MM.1S (cell line): ENCODE measurements around the gene CCBE1.
A peak's percentile ranks its signal among the peaks of the same experiment; 100 is the strongest.

Experiments
- DNase-seq: peaks from one replicate; pipeline ENCODE4 v3.0.0-alpha.2; 2015
- H2AFZ ChIP-seq: fragments of 300-600 bp; sonication (generic); 2 replicates; pipeline ENCODE4 v1.6.0; 2016; ENCODE audit warnings: antibody characterized with exemption, low read length
- H3F3A ChIP-seq: fragments of 300-600 bp; sonication (generic); 2 replicates; pipeline ENCODE4 v1.6.1; 2016; ENCODE audit warnings: mild to moderate bottlenecking, antibody characterized with exemption, low read length, moderate library complexity, mixed read lengths; ENCODE audit not compliant: insufficient read depth
- H3K27ac ChIP-seq: fragments of 300-600 bp; sonication (generic); 2 replicates; pipeline ENCODE4 v1.5.1; 2016; ENCODE audit warnings: mild to moderate bottlenecking, low read length
- H3K27me3 ChIP-seq: fragments of 300-600 bp; sonication (generic); replicated peaks from 2 replicates; pipeline ENCODE4 v1.6.0; 2016; ENCODE audit warnings: low read length; ENCODE audit not compliant: insufficient read depth
- H3K36me3 ChIP-seq: fragments of 300-600 bp; sonication (generic); replicated peaks from 2 replicates; pipeline ENCODE4 v1.6.1; 2016; ENCODE audit warnings: mild to moderate bottlenecking, low read length, mixed read lengths; ENCODE audit not compliant: insufficient read depth
- H3K4me1 ChIP-seq: fragments of 300-600 bp; sonication (generic); 2 replicates; pipeline ENCODE4 v1.6.1; 2016; ENCODE audit warnings: low read length, mixed read lengths
- H3K4me2 ChIP-seq: fragments of 300-600 bp; sonication (generic); 2 replicates; pipeline ENCODE4 v1.6.0; 2016; ENCODE audit warnings: low read depth, low read length
- H3K4me3 ChIP-seq: fragments of 300-600 bp; sonication (generic); 2 replicates; pipeline ENCODE4 v1.5.1; 2016; ENCODE audit warnings: low read length, mixed read lengths
- H3K79me2 ChIP-seq: fragments of 300-600 bp; sonication (generic); 2 replicates; pipeline ENCODE4 v1.6.1; 2016; ENCODE audit warnings: mixed run types, low read length, mixed read lengths
- H3K9ac ChIP-seq: fragments of 300-600 bp; sonication (generic); 2 replicates; pipeline ENCODE4 v1.6.1; 2016; ENCODE audit warnings: low read length, mixed read lengths
- H3K9me2 ChIP-seq: fragments of 300-600 bp; sonication (generic); replicated peaks from 2 replicates; pipeline ENCODE4 v1.6.1; 2016; ENCODE audit warnings: mild to moderate bottlenecking, low read length, mixed read lengths; ENCODE audit not compliant: insufficient read depth
- H3K9me3 ChIP-seq: fragments of 300-600 bp; sonication (generic); replicated peaks from 2 replicates; pipeline ENCODE4 v1.6.1; 2016; ENCODE audit warnings: mild to moderate bottlenecking, low read length, mixed read lengths; ENCODE audit not compliant: insufficient read depth
- H4K20me1 ChIP-seq: fragments of 300-600 bp; sonication (generic); 2 replicates; pipeline ENCODE4 v1.6.1; 2016; ENCODE audit warnings: mild to moderate bottlenecking, low read length, moderate library complexity, mixed read lengths; ENCODE audit not compliant: insufficient read depth
- CTCF ChIP-seq: fragments of 300-600 bp; sonication (generic); IDR thresholded peaks from 2 replicates; pipeline ENCODE4 v1.5.1; 2016; ENCODE audit warnings: antibody characterized with exemption, low read length, mixed read lengths
- EZH2 ChIP-seq: fragments of 300-600 bp; sonication (generic); optimal IDR thresholded peaks from 2 replicates; pipeline ENCODE3; 2017; ENCODE audit warnings: low read depth, mild to moderate bottlenecking, antibody characterized with exemption, low read length, mixed read lengths
- EZH2phosphoT487 ChIP-seq: fragments of 300-600 bp; sonication (generic); IDR thresholded peaks from 2 replicates; pipeline ENCODE4 v1.6.1; 2018; ENCODE audit warnings: antibody characterized with exemption, low read length

CCBE1 gene

DNA sequence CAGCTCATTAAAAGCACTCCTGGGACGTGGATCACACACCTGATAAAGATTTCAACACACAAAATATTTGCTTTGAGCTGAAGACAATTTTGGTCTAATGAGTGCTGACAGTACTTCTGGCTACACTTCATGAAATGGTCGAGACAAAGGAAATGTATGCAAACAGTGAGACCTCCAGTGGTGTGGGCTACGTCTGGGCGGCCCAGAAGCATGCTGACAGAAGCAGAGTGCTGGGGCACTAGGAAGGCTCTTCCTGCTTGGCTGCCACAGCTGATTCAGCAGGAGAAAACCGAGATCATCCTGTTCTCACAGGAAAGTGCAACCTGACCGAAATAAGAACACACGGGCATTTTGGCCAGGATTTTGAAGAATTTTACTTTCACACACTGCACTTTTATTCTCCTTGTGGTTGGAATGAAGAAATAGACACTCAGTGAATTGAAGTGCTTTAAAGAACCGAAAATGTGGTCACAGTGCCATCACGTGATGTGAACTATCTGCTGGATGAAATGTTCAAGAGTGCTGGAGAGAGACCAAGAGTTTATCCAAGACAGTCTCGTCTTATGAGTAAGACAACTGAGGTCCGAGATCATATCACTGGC, 149.5 kb downstream of the CCBE1 start:
- H3K4me1 ChIP-seq = peaks cover 7% of the 10 kb centered on the region
- peaks cover 7% of the 10 kb centered on the region; the same call in 1 of the 2 replicates for H3F3A ChIP-seq
- no peaks in the 10 kb centered on the region for H3K27me3 ChIP-seq
- H3K9me3 ChIP-seq = no peaks in the 10 kb centered on the region
- H3K79me2 ChIP-seq = no peaks in the 10 kb centered on the region
- peak overlapping the region; percentile 45 for H3K4me2 ChIP-seq
- H3K9ac ChIP-seq = no peak overlapping the region
- H2AFZ ChIP-seq = no peak overlapping the region
- DNase-seq = peak; percentile 75
- no peak overlapping the region for H3K27ac ChIP-seq
- TF ChIP-seq CTCF (no peak), EZH2phosphoT487 (no peak), EZH2 (no peak)
- H3K9me2 ChIP-seq = no peaks in the 10 kb centered on the region
- no peaks in the 10 kb centered on the region for H3K36me3 ChIP-seq
- peak overlapping the region; percentile 6; the same call in 1 of the 2 replicates for H3K4me3 ChIP-seq
- H4K20me1 ChIP-seq = no peaks in the 10 kb centered on the region

DNA sequence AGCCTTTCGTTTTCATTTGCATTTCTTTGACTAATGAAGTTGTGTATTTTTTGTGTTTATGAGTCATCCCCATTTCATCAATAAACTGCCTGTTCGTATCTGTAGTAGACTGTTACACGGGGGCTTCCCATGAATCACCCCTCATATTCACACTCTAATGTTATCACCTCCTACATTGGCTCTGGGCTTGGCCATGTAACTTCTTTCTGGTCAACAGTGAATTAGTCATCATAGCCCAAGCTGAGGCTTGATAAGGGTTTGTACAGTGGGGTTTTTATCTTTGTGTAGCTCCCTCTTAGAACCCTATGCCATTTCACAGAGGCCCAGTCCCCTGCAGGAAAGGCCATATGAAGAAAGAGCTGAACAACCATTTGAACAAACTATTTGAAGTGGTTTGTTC, 151.0 kb downstream of the CCBE1 start:
- Histone ChIP-seq H3K9me2 (no peaks in the 10 kb centered on the region), H3K27me3 (no peaks in the 10 kb centered on the region), H3K79me2 (no peaks in the 10 kb centered on the region), H3K27ac (no peak overlapping the region), H3K9ac (no peak overlapping the region), H3K4me2 (no peak overlapping the region), H3K4me1 (peaks cover 7% of the 10 kb centered on the region), H4K20me1 (no peaks in the 10 kb centered on the region), H3K4me3 (no peak overlapping the region), H3K9me3 (no peaks in the 10 kb centered on the region), H3K36me3 (no peaks in the 10 kb centered on the region), H2AFZ (no peak overlapping the region), H3F3A (peaks cover 7% of the 10 kb centered on the region; the same call in 1 of the 2 replicates)
- no peak for TF ChIP-seq EZH2phosphoT487
- TF ChIP-seq EZH2 = no peak
- TF ChIP-seq CTCF = no peak
- DNase-seq = no peak

DNA sequence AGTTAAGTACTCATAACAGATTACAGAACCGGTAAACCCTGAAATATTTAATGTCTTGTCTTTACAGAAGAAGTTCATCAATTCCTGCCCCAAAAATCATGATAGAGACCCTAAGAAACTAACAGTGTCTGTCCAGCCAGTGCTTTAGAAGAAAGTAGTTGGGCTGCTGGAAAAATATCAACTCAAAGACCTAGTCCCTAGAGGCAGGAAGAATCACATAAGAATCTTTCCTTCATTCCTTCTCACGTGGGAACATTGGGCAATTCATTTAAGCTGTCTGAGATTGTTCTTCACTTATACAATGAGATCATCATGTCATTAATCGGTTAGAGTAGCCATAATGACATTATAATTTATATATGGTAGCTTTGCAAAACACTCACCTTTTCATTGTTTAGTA, 156.4 kb downstream of the CCBE1 start:
- H3K36me3 ChIP-seq = no peaks in the 10 kb centered on the region
- H3K9me2 ChIP-seq = no peaks in the 10 kb centered on the region
- no peaks in the 10 kb centered on the region for H3K79me2 ChIP-seq
- H2AFZ ChIP-seq = no peak overlapping the region
- no peak overlapping the region for H3K27ac ChIP-seq
- H3K4me1 ChIP-seq = no peaks in the 10 kb centered on the region
- no peak overlapping the region for H3K4me3 ChIP-seq
- TF ChIP-seq CTCF (no peak), EZH2 (no peak), EZH2phosphoT487 (no peak)
- no peaks in the 10 kb centered on the region for H4K20me1 ChIP-seq
- H3K9me3 ChIP-seq = no peaks in the 10 kb centered on the region
- no peaks in the 10 kb centered on the region for H3F3A ChIP-seq
- H3K27me3 ChIP-seq = no peaks in the 10 kb centered on the region
- DNase-seq = no peak
- H3K4me2 ChIP-seq = no peak overlapping the region
- no peak overlapping the region for H3K9ac ChIP-seq
